GM21526 (cell line): ENCODE results near the gene UQCC5.

Source experiments
- ATAC-seq: cut with Tn5 transposase; IDR thresholded peaks from one replicate; pipeline ENCODE4 v1.9.1; 2021; ENCODE audit warnings: moderate library complexity; ENCODE audit not compliant: unreplicated experiment, low FRiP score

The UQCC5 gene

GRCh38 chr3:52532838-52533622 is 3.4 kb upstream of the UQCC5 start:
- no peak for ATAC-seq

- ATAC-seq = no peak
Measured at GRCh38 chr3:52533623-52534280, 2.7 kb upstream of the UQCC5 start, which contains the start of gene NT5DC2. Gene NT5DC2 (minus strand): TSS chr3:52533857. CDS start chr3:52533737, 120 bp downstream.

DNA sequence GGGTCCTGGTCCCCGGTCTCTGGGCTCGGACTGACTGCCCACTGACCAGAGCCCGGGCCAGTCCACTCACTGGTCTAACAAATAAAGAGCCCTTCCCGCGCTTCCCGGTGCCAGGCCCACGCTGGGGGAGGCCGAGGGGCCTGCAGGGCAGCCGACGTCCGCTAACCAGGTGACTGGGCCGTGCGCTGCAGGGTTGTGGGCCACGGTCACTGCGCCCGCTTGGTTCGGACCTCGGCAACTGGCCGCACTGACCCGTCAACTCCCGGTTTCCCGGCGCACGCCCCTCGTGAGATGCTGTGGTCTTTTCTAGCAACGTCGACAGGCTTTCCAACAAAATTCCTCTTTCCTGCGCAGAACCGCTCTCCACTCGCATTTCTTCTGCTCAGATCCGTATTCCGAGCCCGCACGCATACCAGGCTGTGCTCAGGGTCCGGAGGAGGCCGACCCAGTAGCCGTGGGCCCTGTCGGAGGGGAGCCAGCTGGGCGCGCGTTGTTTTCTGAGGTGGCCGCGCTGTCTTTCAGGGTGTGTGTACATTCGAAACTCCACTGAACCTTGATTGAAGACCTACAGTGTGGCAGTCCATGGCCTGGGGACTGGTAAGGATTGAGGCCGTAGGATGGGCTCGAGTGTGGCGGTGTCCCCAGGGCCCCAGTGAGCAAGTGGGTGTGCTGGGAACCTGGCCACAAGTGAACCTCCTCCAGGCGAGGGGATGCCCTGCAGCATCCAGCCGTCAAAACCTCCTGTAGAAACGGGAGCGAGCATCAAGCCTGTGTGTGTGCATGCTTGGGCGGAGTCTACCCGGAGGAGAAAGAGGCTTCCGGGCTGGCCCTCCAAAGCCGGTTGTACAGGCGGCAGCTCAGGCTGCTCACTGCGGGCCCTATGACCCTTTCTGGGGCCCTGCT is 1.9 kb upstream of the UQCC5 start:
- ATAC-seq = no peak

- no peak for ATAC-seq
Measured at GRCh38 chr3:52535411-52536111, 844 bp upstream of the UQCC5 start.

- ATAC-seq = no peak
Measured at GRCh38 chr3:52536112-52536368, 365 bp upstream of the UQCC5 start.

- no peak for ATAC-seq
Measured at GRCh38 chr3:52537165-52537620, 788 bp downstream of the UQCC5 start.

DNA sequence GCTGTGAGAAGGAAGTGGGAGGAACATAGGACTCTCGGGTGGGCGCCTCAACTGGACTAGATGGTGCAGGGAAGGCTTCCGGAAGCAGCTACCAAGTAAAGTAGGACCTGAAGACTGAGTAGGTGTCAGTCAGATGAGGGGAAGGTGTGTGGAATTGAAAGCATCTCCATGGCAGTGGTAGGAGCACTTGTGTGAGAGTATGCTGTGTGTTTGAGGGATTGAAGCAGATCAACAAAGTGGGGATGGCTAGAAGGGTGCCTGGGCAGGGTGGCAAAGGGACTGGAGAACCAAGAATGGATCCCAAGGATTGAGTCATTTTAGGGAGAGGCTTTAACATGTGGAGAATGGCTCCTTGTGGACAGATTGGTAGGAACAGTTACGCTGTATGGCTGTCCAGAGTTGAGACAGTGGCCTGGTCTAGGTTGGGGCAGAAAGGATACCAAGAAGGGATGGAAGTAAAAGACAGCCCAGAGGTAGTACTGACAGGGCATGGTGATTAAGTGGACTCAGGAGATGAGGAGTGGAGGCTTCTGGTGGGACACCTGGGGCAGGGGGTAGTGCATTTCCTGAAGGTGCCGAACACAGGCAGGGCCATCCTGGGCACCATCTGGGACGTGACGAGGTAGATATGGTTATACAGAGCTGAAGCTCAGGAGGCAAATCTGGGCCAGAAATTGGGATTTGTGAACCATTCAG is 1.5 kb downstream of the UQCC5 start:
- no peak for ATAC-seq

- no peak for ATAC-seq
Measured at GRCh38 chr3:52539010-52539653, 2.7 kb downstream of the UQCC5 start.

DNA sequence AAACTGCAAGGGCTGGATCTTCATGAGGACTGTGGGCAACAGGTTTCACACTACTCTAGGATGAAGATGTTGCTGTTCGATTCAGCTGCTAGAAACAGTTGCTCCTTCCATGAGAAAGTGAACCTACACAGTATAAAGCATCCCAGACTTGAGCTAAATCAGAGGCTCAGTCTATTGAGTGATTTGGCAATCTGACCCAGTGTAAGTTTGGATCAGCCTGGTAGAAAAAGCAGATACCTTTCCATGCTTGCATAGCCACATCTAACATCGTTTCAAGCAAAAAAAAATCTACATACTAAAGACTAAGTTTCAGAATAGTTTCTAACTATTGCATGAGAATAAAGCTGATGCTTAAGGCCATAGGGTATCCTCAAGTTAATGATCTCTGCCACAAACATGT is 4.6 kb downstream of the UQCC5 start:
- ATAC-seq = no peak

DNA sequence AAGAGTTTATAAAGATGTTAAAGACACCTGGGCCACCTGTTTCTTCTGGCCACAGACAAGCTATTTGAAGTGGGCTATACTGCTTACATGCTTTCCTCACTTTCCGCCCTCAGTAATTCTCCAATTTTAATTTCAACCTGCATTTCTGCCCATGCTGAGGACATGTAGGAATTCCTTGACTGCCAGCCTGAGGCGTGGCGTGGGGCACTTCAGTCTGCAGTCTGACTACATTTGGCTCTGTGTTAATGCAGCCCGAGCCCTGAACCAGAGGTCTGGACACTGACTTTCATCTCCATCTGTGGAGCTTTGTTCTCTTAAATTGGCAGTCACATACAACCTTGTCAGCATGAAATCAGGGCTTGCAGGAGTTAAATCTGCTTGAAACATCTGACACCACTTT is 8.5 kb downstream of the UQCC5 start:
- no peak for ATAC-seq

DNA sequence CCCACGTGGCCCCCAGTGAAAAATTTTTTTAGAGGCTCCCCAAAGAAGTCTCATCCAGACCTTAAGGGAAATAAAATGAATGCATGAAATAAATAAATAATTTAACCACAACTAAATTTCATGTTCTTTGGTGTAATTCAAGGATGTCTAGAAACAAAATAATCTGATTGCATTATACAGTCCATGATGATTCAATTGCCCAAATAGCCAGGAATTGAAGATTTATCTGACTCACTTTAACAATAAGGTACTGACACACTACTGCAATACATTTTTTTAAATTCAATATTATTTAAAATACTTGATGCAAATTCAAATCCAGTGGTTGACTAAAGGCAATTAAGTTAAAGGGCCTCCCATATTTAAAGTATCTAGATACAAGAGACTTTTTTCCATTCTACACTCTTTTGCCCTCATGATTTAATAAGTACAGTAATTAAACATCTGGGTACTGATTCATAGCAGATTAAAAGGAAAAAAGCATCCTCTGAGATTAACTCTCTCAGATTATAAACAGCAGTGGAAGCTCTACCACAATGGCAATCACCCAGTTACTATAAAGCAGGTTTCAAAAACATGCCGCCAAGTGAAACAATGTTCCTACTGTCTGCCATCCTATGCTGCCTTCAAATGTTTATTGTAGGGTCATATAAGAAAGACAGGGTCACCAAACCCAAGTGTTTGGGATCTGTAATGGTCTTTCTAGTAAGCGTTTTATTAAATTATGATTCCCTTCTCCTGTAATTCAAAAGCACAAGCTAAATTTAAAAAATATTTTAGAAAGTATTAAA is 9.9 kb downstream of the UQCC5 start:
- ATAC-seq = no peak

GRCh38 chr3:52547143-52547542 is 10.7 kb downstream of the UQCC5 start:
- ATAC-seq = no peak

DNA sequence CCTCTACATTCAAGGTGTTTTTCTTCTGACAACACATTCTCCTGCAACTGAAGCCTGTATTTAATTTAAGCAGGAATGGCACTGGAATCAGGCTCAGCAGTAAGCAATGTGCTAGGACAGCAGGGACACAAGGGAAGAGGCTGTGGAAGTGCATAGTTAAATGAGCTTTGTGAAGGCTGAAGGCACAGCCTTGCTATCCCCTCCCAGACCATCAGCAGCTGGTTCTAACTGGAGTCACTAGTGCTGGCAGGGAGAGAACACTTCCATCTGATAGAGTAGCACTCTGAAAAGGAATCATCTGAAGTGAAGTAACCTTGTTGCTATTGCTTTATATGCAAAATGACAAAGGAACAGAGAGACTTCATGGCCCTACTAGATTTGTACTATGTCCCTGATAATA is 14.7 kb downstream of the UQCC5 start:
- no peak for ATAC-seq

DNA sequence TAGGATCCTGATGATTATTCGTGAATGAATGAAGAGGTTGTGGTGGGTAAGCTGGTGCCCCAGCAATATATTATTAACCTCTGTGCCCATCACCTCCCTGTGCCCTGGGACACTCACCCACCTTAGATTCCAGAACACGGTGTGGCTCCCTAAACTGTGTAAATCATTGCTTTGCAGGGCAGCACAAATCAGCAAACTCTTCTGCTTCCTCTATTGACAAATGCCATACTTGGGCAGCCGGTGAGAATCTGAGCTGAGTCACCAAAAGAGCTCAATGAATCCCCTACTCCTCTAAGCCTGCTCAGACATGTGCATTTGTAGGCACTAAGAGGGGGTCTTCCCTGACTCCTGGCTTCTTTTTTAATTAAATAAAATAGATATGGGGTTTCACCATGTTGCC is 15.7 kb downstream of the UQCC5 start:
- no peak for ATAC-seq

DNA sequence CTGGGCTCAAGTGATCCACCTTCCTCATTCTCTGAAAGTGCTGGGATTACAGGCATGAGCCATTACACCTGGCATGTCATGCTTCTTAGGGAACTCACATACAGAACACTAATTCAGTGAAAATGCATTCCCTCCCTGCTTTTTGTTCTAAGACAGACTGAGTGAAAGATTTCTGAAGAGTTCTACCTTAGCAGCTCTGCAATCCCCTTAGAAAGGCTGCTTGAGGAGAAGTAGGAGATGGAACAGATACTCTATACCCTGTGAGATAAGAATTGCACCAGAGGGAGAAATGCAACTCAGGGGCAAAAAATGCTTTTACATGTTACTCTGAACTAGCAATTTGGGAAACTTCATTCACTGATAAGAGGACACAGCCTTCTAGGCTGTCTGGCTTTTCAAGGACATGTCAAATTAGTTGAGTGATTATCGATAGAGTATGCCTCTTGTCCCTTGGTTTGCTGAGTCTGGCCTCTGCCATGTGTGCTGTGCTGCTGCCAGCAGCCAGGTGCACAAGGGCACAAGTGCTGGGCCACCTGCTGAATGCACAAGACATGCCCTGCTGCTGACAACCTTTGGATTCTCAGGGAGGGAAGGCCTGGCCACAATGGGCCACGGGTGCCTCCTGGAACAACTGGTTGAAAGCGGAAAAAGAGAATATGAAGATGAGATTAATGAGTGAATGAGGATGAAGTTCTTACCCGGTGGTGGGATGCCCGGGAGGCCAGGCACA is 17.8 kb downstream of the UQCC5 start:
- no peak for ATAC-seq

GRCh38 chr3:52555056-52555455 is 18.7 kb downstream of the UQCC5 start:
- ATAC-seq = no peak

- ATAC-seq = no peak
Measured at GRCh38 chr3:52557011-52557960, 20.9 kb downstream of the UQCC5 start.
